A549 treated with RU486 at 1 μM for 4 hours (cell line): Measurements from ENCODE around the gene NEMP1. TPM values are rescaled to one million over a fixed set of nuclear protein-coding genes. Genes with fewer than 3 reads are reported as not detected.

Experiments
- total RNA-seq: library from RNA; stranded (reverse); fragments of 200-300 nt; extraction: Qiagen RNA extraction; gene quantifications from 5 replicates; pipeline ENCODE4 v1.2.3, GENCODE V29; 2022; ENCODE audit warnings: low read depth

Gene NEMP1, protein sequence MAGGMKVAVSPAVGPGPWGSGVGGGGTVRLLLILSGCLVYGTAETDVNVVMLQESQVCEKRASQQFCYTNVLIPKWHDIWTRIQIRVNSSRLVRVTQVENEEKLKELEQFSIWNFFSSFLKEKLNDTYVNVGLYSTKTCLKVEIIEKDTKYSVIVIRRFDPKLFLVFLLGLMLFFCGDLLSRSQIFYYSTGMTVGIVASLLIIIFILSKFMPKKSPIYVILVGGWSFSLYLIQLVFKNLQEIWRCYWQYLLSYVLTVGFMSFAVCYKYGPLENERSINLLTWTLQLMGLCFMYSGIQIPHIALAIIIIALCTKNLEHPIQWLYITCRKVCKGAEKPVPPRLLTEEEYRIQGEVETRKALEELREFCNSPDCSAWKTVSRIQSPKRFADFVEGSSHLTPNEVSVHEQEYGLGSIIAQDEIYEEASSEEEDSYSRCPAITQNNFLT
- 10.4 to 18.6 TPM (median 15.8 TPM) in 5 replicates for total RNA-seq

GRCh38 chr12:57078519-57079404 lies at the start of gene NEMP1:
TSS of gene NEMP1 (minus strand) at chr12:57078791. CDS start at chr12:57078745, 46 bp downstream.

DNA sequence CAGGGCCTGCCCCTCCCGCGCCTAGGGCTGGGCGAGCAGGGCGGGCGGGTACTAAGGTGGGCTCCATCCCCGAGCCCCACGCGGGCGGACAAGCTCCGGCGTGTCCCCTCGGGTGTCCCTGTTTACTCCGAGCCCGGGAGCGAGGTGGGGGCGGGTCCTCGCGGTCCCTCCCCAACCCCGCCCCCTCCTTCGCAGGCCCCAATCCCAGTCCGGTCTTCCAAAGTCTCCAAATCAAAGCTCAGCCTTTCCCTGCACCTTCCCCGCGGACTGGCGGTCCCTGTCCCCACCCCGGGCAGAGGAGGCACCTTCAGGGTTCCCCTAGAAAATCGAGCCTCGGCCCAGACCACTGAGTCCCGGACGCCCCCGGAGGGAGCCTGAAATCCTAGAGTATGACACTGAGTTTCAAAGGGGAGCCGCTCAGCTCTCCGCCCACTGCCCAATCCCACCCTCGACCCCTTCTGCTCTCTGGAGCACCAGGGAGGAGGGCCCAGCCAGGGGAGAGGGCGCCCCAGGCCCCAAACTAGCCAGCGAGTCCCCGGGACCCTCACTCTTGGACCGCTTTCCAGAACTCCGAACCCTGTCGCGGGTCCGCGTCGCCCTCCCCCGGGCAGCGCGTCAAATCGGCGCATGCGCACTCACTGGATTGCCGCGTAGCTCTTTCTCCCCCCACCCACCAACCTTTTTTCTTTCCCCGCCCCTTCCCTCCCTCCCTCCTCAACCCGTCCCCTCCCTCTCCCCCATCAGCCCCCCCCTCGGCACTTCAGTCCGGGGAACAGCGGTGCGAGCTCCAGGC lies 49.3 kb upstream of the NEMP1 start, which contains the start of gene LRP1:
Gene LRP1 (plus strand): TSS at position 758 of the 793 bp plus-strand sequence. CDS start 482 bp downstream, outside the sequence.

DNA sequence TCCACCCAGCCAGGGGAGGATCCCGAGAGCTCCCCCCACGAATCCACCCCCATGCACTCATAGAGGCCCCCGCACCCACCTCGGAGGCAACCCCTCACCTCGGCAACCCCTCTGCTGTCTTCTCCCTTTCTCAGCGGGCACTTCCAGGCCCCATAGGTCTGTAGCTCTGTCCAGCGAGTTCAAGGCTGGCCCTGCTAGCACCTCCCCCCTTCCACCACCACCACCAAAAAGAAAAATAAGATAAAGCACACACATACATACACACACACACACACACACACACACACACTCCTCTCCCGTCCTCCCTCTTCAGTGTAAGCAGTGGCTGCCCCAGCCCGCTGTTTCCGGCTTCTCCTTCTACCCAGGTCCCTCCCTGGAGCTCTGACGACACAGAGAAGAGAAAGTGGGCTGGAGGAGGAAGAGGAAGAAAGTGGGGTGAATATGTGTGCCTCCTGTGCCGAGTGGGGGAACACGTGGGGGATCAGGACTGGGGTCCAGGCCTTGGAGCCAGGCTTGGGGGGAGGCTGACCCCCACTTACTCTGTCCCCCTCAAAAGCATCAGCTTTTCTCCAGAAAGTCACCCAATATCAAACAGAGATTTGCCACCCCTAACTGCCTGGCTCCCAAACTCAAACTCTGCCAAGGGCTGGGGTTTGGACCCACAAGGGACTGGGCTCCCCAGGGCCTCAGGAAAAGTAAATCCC lies 32.6 kb upstream of the NEMP1 start, which contains the start of gene STAT6:
Gene STAT6 (minus strand): TSS at position 332 of the 704 bp plus-strand sequence. CDS start 3,084 bp downstream, outside the sequence.

GRCh38 chr12:57088354-57089270 lies 10.0 kb upstream of the NEMP1 start, which contains the start of gene NAB2:
TSS of gene NAB2 (plus strand) at chr12:57089114. CDS start at chr12:57089272, 158 bp downstream.

GRCh38 chr12:57049890-57050289 lies 28.7 kb downstream of the NEMP1 start, which contains the start of gene MYO1A:
TSS of gene MYO1A (minus strand) at chr12:57050129. CDS start at chr12:57048323, 1,806 bp downstream.

DNA sequence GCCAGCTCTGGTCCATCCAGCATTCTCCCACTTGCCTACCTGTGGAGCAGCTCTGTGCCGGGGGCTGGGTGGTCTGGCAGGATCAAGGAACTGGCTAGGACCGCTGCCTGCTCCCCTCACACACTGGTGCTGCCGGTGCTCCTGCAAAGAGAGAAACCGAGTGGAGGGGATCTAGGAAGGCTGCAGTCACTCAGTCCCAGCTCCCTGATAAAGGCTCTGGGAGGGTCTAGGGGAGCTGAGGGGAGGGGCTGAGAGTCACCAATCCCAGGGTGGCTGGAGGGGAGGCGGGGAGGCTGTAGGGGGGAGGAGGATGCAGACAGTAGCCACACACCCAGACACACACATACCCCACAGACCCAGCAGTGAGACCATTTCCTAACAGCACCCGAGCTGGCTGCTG lies 62.2 kb downstream of the NEMP1 start, which contains the start of gene TAC3:
Gene TAC3 (minus strand): TSS at position 182 of the 400 bp plus-strand sequence. CDS start 732 bp downstream, outside the sequence.

DNA sequence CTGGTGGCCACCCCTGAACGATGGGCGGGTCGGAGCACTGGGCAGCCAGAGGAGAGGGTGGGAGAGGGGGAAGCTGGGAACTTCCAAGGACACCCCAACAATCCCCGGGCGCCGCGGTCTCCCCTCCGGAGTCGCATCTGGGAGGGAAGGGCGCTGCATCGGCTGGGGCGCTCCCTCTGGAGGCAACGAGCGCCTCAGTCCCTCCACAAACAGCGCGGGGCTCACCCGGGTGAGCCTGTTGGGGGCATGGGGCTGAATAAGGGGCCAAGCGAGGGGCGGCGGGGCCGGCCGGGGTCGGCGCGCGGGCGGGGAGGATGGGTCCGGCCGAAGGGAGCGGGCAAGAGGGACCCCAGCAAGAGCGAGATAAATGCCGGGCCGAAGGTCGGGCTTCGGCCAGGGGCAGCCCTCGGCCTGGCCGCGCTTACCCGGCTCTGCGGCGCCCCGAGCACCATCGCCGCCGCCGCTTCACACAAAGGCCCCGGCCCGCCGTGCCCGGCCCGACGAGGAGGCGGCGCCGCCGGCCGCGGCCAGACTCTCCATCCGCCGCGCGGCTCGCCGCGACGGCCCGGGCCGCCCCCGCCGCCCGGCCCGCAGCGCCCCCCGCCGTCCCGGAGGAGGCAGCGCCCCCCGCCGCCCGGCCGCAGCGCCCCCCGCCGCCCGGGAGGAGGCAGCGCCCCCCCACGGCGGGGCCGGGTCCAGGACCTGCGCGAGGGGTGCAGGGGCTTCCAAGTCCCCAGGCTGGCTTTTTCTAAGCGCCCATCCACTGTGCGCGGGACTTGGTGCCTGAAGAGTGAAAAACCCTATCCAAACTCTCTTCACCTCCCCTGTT lies 72.4 kb downstream of the NEMP1 start, which contains the start of gene ZBTB39:
Gene ZBTB39 (minus strand): TSS at position 567 of the 829 bp plus-strand sequence. CDS start 1,629 bp downstream, outside the sequence.

Other genes starting within 250 kb of the NEMP1 start
- gene SDR9C7, start 144.4 kb downstream of the NEMP1 start, total RNA-seq, result not detected in 5 replicates
- gene RDH16, start 121.2 kb downstream of the NEMP1 start, total RNA-seq, result 0.07 to 0.10 TPM (median 0.09 TPM) in 5 replicates
- gene ZBTB39, start 72.2 kb downstream of the NEMP1 start, total RNA-seq, result 4.4 to 6.0 TPM (median 5.7 TPM) in 5 replicates
- 0.20 TPM in 1 of 5 replicates, not detected in the others for gene TAC3, start 62.3 kb downstream of the NEMP1 start, total RNA-seq
- 0.07 to 0.38 TPM (median 0.17 TPM) in 3 of 5 replicates, not detected in the others for gene MYO1A, start 28.7 kb downstream of the NEMP1 start, total RNA-seq
- gene NAB2, start 10.3 kb upstream of the NEMP1 start, total RNA-seq, result 16.4 to 18.9 TPM (median 18.4 TPM) in 5 replicates
- gene STAT6, start 32.6 kb upstream of the NEMP1 start, total RNA-seq, result 36.7 to 55.0 TPM (median 49.2 TPM) in 5 replicates
- 16.3 to 22.4 TPM (median 19.3 TPM) in 5 replicates for gene LRP1, start 49.7 kb upstream of the NEMP1 start, total RNA-seq
- not detected in 5 replicates for gene LRP1-AS, start 68.8 kb upstream of the NEMP1 start, total RNA-seq
- gene NXPH4, start 138.0 kb upstream of the NEMP1 start, total RNA-seq, result 3.9 to 6.8 TPM (median 5.6 TPM) in 5 replicates
- gene SHMT2, start 150.9 kb upstream of the NEMP1 start, total RNA-seq, result 129 to 134 TPM (median 130 TPM) in 5 replicates
- 0.26 to 0.50 TPM (median 0.30 TPM) in 5 replicates for gene STAC3, start 172.4 kb upstream of the NEMP1 start, total RNA-seq